Lower leg skin (tissue), 4 donors: ENCODE data around the gene ULK3. TPM values are rescaled to one million over a fixed set of nuclear protein-coding genes. Genes with fewer than 3 reads are reported as not detected.
A peak's percentile ranks its signal among the peaks of the same experiment; 100 is the strongest.

ENCODE experiments used
- DNase-seq, 2 donors: peaks; one replicate each; pipeline ENCODE4 v3.0.0-alpha.2; 2019; ENCODE audit warnings: low spot score in 2 of 2
- H3K4me3 ChIP-seq: fragments of 200-600 bp; sonication (generic); 2 replicates; pipeline ENCODE4 v1.5.1; 2017; ENCODE audit warnings: mild to moderate bottlenecking, low read depth; ENCODE audit not compliant: poor library complexity, severe bottlenecking
- POLR2A ChIP-seq, 2 donors: fragments of 450-650 bp; IDR thresholded peaks; one replicate each; pipeline ENCODE4 v1.6.1; 2016 to 2017; ENCODE audit warnings: antibody characterized with exemption in 2 of 2, mild to moderate bottlenecking in 1 of 2, moderate library complexity in 1 of 2
- WGBS, 2 donors: methylation state at CpG; one replicate each; pipeline ENCODE4 v1.1.5; 2018; 5-methylcytosine and 5-hydroxymethylcytosine counted together
- intact Hi-C: fragments of 100-400 bp; cut with DNase I; formaldehyde crosslinking; loops from one replicate; pipeline ENCODE4 v1.15.0; 2023; ENCODE audit warnings: low total_unique reads
- total RNA-seq, 4 donors: library from RNA; depleted of rRNA; stranded (reverse); fragments of >200 nt; gene quantifications; one replicate each; pipeline ENCODE4 v1.1.0, GENCODE V29; 2016
- TF ChIP-seq, protein P1 (sequence below), 3 donors: fragments of 450-650 bp; IDR thresholded peaks; one replicate each; pipeline ENCODE4 v1.5.1; 2016; ENCODE audit warnings: antibody characterized with exemption in 3 of 3, mild to moderate bottlenecking in 3 of 3, moderate library complexity in 2 of 3

The ULK3 gene, protein sequence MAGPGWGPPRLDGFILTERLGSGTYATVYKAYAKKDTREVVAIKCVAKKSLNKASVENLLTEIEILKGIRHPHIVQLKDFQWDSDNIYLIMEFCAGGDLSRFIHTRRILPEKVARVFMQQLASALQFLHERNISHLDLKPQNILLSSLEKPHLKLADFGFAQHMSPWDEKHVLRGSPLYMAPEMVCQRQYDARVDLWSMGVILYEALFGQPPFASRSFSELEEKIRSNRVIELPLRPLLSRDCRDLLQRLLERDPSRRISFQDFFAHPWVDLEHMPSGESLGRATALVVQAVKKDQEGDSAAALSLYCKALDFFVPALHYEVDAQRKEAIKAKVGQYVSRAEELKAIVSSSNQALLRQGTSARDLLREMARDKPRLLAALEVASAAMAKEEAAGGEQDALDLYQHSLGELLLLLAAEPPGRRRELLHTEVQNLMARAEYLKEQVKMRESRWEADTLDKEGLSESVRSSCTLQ
- total RNA-seq = 100 to 1,000 TPM; 108 to 189 (median 123) TPM

DNA sequence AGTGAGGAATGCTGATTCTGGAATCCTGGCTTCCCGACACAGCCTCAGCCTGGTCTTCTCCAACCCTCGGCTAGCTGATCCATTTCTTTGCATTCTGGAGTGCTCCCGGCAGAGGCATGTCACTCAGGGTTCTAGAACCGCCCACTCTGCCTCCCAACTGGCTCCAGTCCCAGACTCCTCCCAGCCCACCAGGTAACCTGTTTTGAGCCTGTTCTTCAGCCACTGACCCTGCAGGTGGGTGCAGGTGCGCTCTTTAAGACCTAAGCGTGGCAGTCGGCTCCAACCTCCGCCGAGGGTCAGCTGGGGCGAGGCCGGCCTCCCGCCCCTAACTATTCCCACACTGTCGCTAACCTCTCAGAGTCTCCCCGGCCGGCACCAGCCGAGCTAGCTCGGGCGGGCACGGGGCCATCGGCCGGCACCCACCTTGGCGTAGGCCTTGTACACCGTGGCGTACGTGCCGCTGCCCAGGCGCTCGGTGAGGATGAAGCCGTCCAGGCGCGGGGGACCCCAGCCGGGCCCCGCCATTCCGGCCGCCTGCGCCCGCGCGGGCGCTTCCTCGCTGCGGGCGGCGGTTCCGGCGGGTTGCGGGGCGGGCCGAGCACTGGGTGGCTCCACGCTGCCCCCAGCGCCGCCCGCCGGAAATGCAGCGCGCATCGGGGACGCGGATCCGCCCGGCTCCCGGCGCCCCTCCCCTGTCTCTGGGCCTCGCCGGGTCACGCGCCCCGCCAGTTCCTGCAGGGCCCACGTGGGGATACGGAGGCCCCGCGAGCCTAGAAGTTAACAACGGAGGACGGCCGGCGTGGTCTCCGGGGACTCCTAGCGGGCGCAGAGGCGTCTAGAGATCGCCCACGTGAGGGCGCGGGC, at the start of gene ULK3:
Gene ULK3 (minus strand): TSS at position 576 of the 864 bp plus-strand sequence. CDS start 51 bp downstream, at position 525.
- TF ChIP-seq, protein P1, sequence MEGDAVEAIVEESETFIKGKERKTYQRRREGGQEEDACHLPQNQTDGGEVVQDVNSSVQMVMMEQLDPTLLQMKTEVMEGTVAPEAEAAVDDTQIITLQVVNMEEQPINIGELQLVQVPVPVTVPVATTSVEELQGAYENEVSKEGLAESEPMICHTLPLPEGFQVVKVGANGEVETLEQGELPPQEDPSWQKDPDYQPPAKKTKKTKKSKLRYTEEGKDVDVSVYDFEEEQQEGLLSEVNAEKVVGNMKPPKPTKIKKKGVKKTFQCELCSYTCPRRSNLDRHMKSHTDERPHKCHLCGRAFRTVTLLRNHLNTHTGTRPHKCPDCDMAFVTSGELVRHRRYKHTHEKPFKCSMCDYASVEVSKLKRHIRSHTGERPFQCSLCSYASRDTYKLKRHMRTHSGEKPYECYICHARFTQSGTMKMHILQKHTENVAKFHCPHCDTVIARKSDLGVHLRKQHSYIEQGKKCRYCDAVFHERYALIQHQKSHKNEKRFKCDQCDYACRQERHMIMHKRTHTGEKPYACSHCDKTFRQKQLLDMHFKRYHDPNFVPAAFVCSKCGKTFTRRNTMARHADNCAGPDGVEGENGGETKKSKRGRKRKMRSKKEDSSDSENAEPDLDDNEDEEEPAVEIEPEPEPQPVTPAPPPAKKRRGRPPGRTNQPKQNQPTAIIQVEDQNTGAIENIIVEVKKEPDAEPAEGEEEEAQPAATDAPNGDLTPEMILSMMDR (IDR thresholded peaks at IDR 0.05) = no peak
- TF ChIP-seq POLR2A (IDR thresholded peaks at IDR 0.05) = no peak
- WGBS, 2 donors = 1 to 2% methylated on average over 19 to 38 of the region's 84 CpGs
- H3K4me3 ChIP-seq = peak within 1 kb of the TSS; percentile 78
- DNase-seq = peak; percentile 88 to 98
- intact Hi-C loops = loop anchor here (10.0 kb wide), 1 partner anchor 52 kb away; the partner anchor contains the start of gene MPI

DNA sequence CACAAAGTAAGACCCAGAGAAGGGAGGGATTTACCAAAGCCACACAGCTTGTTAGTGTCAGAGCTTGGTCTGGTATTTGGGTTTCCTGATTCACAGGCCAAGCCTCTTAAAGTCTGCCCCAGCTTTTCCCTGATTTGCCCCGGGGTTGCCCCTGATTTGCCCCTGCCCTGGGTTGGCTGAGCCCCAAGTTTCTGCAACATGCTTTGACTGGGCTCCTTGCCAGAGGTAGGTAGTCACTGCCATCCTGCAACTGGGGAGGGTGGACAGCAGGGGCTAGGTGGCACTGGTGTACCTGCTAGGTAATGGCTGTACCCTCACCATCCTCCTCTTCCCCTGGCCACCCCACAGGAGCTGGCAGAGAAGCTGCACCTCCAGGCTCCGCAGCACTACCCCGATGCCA, 49.4 kb upstream of the ULK3 start:
- TF ChIP-seq, protein P1 (IDR thresholded peaks at IDR 0.05) = no peak
- TF ChIP-seq POLR2A (IDR thresholded peaks at IDR 0.05) = no peak
- WGBS, 2 donors = 70 to 93% methylated on average over 3 of the region's 3 CpGs
- intact Hi-C loops = loop anchor here (10.0 kb wide), 1 partner anchor 48 kb away; the partner anchor contains the start of gene ULK3
- H3K4me3 ChIP-seq = no peak overlapping the region
- no peak for DNase-seq

GRCh38 chr15:74891469-74891868, 48.5 kb upstream of the ULK3 start:
- H3K4me3 ChIP-seq = no peak overlapping the region
- 58 to 62% methylated on average over 3 of the region's 3 CpGs for WGBS, 2 donors
- no peak for DNase-seq
- TF ChIP-seq, protein P1 (IDR thresholded peaks at IDR 0.05) = no peak
- TF ChIP-seq POLR2A (IDR thresholded peaks at IDR 0.05) = no peak
- intact Hi-C loops = loop anchor here (10.0 kb wide), 1 partner anchor 47 kb away; the partner anchor contains the start of gene ULK3

GRCh38 chr15:74890665-74890960, 47.7 kb upstream of the ULK3 start:
- TF ChIP-seq POLR2A (IDR thresholded peaks at IDR 0.05) = no peak
- TF ChIP-seq, protein P1 (IDR thresholded peaks at IDR 0.05) = no peak
- peak overlapping the region; percentile 74 for H3K4me3 ChIP-seq
- WGBS, 2 donors = 7 to 9% methylated on average over 1 of the region's 1 CpG
- intact Hi-C loops = loop anchor here (10.0 kb wide), 1 partner anchor 46 kb away; the partner anchor contains the start of gene ULK3
- no peak for DNase-seq

GRCh38 chr15:74889883-74890664, 47.1 kb upstream of the ULK3 start, which contains the start of gene MPI:
MPI (plus strand) TSS chr15:74890042; CDS start chr15:74890074, 32 bp downstream.
- TF ChIP-seq, protein P1 (IDR thresholded peaks at IDR 0.05) = no peak
- TF ChIP-seq POLR2A (IDR thresholded peaks at IDR 0.05) = no peak
- intact Hi-C loops = loop anchor here (10.0 kb wide), 1 partner anchor 45 kb away; the partner anchor contains the start of gene ULK3
- DNase-seq = peak; percentile 68 to 96
- H3K4me3 ChIP-seq = peak within 1 kb of the TSS; percentile 74
- 1 to 3% methylated on average over 35 to 39 of the region's 47 CpGs for WGBS, 2 donors
